Lower leg skin (tissue), 4 donors: ENCODE measurements around the gene RNF224. TPM values are rescaled to one million over a fixed set of nuclear protein-coding genes. Genes with fewer than 3 reads are reported as not detected.

ENCODE experiments used
- DNase-seq, 2 donors: peaks; one replicate each; pipeline ENCODE4 v3.0.0-alpha.2; 2019; ENCODE audit warnings: low spot score in 2 of 2
- H3K4me3 ChIP-seq: fragments of 200-600 bp; sonication (generic); 2 replicates; pipeline ENCODE4 v1.5.1; 2017; ENCODE audit warnings: mild to moderate bottlenecking, low read depth; ENCODE audit not compliant: poor library complexity, severe bottlenecking
- CTCF ChIP-seq, 3 donors: fragments of 450-650 bp; IDR thresholded peaks; one replicate each; pipeline ENCODE4 v1.5.1; 2016; ENCODE audit warnings: antibody characterized with exemption in 3 of 3, mild to moderate bottlenecking in 3 of 3, moderate library complexity in 2 of 3
- POLR2A ChIP-seq, 2 donors: fragments of 450-650 bp; IDR thresholded peaks; one replicate each; pipeline ENCODE4 v1.6.1; 2016 to 2017; ENCODE audit warnings: antibody characterized with exemption in 2 of 2, mild to moderate bottlenecking in 1 of 2, moderate library complexity in 1 of 2
- WGBS, 2 donors: methylation state at CpG; one replicate each; pipeline ENCODE4 v1.1.5; 2018; 5-methylcytosine and 5-hydroxymethylcytosine counted together
- intact Hi-C: fragments of 100-400 bp; cut with DNase I; formaldehyde crosslinking; loops from one replicate; pipeline ENCODE4 v1.15.0; 2023; ENCODE audit warnings: low total_unique reads
- total RNA-seq, 4 donors: library from RNA; depleted of rRNA; stranded (reverse); fragments of >200 nt; gene quantifications; one replicate each; pipeline ENCODE4 v1.1.0, GENCODE V29; 2016

The RNF224 gene
- total RNA-seq, 4 donors from 2014 or later = 0.25 to 3.2 (median 2.4) TPM; not detected in 1

GRCh38 chr9:137221095-137221505 is 6.2 kb upstream of the RNF224 start:
- no peak overlapping the region for H3K4me3 ChIP-seq
- DNase-seq = no peak
- intact Hi-C loops = no loop called here
- TF ChIP-seq CTCF (IDR thresholded peaks at IDR 0.05) (no peak), POLR2A (IDR thresholded peaks at IDR 0.05) (no peak)
- 77 to 81% methylated on average over 6 to 8 of the region's 14 CpGs for WGBS, 2 donors

DNA sequence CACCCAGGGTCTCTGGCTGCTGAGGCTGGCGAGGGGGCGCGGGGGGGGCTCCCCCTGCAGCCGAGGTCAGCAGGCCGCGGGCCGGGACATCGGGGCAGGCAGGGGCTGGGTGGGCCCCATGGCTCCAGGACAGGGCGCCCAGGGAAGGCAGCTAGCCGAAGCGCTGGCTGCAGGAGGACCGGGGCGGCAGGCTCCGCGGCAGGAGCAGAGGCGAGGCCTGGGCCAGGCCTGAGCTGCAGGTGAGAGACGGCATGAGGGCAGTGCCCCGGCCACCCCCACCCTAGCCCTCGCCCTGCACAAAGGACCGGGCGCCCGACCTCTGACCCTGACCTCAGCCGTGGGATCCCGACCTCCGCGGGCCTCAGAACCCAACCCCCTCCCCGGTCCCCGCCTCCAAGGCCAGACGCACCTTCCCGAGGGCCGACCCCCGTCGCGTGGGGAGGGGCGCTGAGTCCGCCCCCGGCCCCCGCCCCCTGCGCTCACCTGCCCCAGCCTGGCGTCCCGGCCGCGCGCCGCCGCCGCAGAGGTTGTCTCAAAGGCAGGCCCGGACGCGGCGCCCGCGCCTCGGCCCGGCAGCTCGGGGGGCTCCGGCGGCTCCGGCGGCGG is 5.7 kb upstream of the RNF224 start:
- H3K4me3 ChIP-seq = no peak overlapping the region
- intact Hi-C loops = no loop called here
- 21 to 27% methylated on average over 9 to 28 of the region's 61 CpGs for WGBS, 2 donors
- no peak for DNase-seq
- TF ChIP-seq POLR2A (IDR thresholded peaks at IDR 0.05) = no peak
- TF ChIP-seq CTCF (IDR thresholded peaks at IDR 0.05) = no peak

- no peak for TF ChIP-seq CTCF (IDR thresholded peaks at IDR 0.05)
- intact Hi-C loops = no loop called here
Measured at GRCh38 chr9:137222190-137223077, 4.9 kb upstream of the RNF224 start, which contains the start of gene RNF208. Gene RNF208 (minus strand): TSS chr9:137222240. CDS start chr9:137221212, 1,028 bp downstream.

DNA sequence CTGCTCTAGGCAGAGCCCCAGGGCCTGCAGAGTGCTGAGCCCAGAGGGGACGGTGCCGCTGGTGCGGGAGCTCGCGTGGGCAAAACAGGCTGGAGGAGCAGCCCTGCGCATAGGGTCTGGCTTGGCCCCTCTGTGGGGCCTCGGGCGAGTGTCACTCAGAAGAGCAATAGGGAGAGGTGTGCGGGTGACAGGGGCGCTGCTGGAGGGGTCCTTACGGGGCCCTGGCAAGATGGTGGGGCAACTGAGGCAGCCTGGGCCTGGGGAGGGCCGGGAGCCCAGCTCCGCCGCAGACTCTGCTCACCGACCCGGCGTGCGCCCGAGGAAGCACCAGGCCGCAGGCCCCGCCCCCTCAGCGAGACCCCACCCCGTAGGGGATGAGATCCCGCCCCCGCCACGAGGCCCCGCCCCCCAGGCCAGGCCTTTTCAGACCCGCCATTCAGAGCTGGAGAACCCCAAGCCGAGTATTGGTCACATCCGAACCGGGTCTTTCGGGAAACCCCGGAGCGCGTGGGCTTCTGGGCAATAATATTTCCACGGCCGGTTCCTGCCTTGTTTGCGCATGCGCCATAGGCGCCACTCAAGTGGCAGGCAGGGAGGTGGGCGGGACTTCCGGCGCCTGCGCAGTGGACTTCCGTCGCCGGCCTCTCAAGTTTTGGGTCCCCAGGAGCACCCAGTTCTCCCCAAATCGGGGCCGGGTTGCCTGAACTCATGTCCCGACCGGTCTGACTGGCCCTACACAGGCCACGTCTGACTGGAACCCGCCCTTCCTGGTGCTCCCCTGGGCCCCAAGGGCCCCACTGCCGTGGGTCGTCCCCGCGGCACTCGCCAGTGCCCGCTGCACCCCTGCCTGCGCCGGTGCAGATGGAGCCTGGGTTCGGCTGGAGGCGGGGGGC is 4.0 kb upstream of the RNF224 start:
- H3K4me3 ChIP-seq = peak overlapping the region; percentile 48
- TF ChIP-seq CTCF (IDR thresholded peaks at IDR 0.05) (no peak), POLR2A (IDR thresholded peaks at IDR 0.05) (no peak)
- WGBS, 2 donors = 1% methylated on average over 31 to 44 of the region's 63 CpGs
- intact Hi-C loops = no loop called here
- DNase-seq = peak; percentile 97 to 99

More at GRCh38 chr9:137222190-137223077, 4.9 kb upstream of the RNF224 start, which contains the start of gene RNF208:
- WGBS, 2 donors = 5 to 10% methylated on average over 12 to 29 of the region's 88 CpGs
- peak within 1 kb of the TSS; percentile 27 for H3K4me3 ChIP-seq
- no peak for DNase-seq

DNA sequence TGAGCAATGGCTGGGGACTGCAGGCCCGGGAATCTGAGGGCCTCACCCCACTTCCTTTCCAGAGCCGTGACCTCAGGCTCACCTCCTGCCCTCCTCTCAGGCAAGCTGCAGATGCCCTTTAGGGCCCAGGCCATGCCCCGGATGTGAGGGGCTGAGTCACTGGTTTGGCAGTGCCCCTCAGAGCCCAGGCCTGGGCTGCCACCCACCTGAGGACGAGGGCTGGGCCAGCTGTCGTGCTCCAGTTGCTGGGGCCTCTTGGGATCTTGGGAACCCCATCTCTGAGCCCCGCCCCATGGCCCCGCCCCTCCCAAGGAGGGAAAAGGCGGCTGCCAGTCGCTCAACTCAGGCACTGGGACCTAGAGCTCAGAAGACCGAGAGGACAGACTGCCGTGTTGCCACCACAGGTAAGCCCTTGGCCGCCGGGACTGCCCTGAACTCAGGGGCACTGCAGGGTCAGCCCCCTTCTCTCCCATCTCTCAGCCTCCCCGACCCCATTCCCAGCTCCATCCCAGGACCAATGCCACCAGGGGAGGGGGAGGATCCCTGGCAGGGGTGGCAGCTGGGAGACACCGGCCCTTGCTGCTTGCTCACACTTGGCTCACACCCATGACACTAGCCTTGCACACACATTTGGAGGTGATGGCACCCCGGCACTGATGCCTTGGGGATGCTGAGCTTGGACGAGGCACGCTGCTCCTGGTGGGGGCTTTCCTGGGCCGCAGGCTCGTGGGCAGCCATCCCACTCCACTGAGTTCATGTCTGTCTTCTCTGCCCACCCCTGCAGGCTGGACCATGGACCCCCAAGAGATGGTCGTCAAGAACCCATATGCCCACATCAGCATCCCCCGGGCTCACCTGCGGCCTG is 2.2 kb upstream of the RNF224 start, which contains the start of gene CYSRT1:
Gene CYSRT1, plus strand, starts transcription at position 345 of the 865 bp plus-strand sequence. Its CDS starts 448 bp downstream, at position 793.
- no peak for TF ChIP-seq CTCF (IDR thresholded peaks at IDR 0.05)
- TF ChIP-seq POLR2A (IDR thresholded peaks at IDR 0.05) = no peak
- no peak within 1 kb of the TSS for H3K4me3 ChIP-seq
- intact Hi-C loops = loop anchor here (5.0 kb wide), 1 partner anchor 108 kb away; no protein-coding TSS in a partner anchor
- no peak for DNase-seq
- 45 to 53% methylated on average over 4 to 16 of the region's 23 CpGs for WGBS, 2 donors
